WTC11 (cell line): ENCODE data around the gene RUSF1.
"Not testable (repeated sequence)": the region's sequence is repeated elsewhere in the genome, so short reads cannot be mapped to it uniquely, and the experiment has no call there.

Source experiments
- CTCF ChIP-seq: fragments of 200-600 bp; IDR thresholded peaks from 2 replicates; pipeline ENCODE4 v1.8.0; 2022; ENCODE audit warnings: antibody characterized with exemption
- ELF4 ChIP-seq: sonication (generic); formaldehyde crosslinking; IDR thresholded peaks from 2 replicates; pipeline ENCODE4 v1.8.1; 2022; ENCODE audit warnings: low read depth, mild to moderate bottlenecking, moderate library complexity, missing genetic modification reagents
- MAX ChIP-seq: sonication (generic); formaldehyde crosslinking; IDR thresholded peaks from 2 replicates; pipeline ENCODE4 v1.8.0; 2022; ENCODE audit warnings: mild to moderate bottlenecking, missing genetic modification reagents
- USF2 ChIP-seq: sonication (generic); formaldehyde crosslinking; IDR thresholded peaks from 2 replicates; pipeline ENCODE4 v1.8.1; 2023; ENCODE audit warnings: mild to moderate bottlenecking, missing genetic modification reagents, moderate library complexity
- ZNF671 ChIP-seq: fragments of 250-450 bp; sonication (Bioruptor Pico); IDR thresholded peaks from 2 replicates; pipeline ENCODE4 v1.8.0; 2021; ENCODE audit warnings: mild to moderate bottlenecking
- TF ChIP-seq, protein P1 (sequence below): sonication (generic); formaldehyde crosslinking; IDR thresholded peaks from 2 replicates; pipeline ENCODE4 v1.8.0; 2023; ENCODE audit warnings: missing genetic modification reagents

GRCh38 chr16:31503555-31503954, 4.6 kb downstream of the RUSF1 start:
- not testable (repeated sequence) for TF ChIP-seq CTCF; ZNF671 (CRISPR knock-in tag); USF2 (CRISPR knock-in tag); MAX; ELF4 (CRISPR knock-in tag)
- TF ChIP-seq, protein P1, sequence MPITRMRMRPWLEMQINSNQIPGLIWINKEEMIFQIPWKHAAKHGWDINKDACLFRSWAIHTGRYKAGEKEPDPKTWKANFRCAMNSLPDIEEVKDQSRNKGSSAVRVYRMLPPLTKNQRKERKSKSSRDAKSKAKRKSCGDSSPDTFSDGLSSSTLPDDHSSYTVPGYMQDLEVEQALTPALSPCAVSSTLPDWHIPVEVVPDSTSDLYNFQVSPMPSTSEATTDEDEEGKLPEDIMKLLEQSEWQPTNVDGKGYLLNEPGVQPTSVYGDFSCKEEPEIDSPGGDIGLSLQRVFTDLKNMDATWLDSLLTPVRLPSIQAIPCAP (CRISPR knock-in tag), result not testable (repeated sequence)
